GM13976 (cell line): Measurements from ENCODE around the gene DNAL1.

Experiments
- DNase-seq: peaks from one replicate; pipeline ENCODE4 v3.0.0; 2012; ENCODE audit warnings: low spot score
- in situ Hi-C: fragments of 300-500 bp; cut with MboI; formaldehyde crosslinking; loops from one replicate; pipeline ENCODE4 v1.12.0; 2022; ENCODE audit warnings: low sequenced_read_pairs, mixed read lengths, inconsistent platforms; ENCODE audit not compliant: unreplicated experiment
- TF ChIP-seq, protein P1 (sequence below): IDR thresholded peaks from 2 replicates; pipeline ENCODE4 v1.5.1; 2012; ENCODE audit warnings: borderline replicate concordance, mild to moderate bottlenecking; ENCODE audit not compliant: insufficient read depth; ENCODE audit errors: extremely low read depth, missing control alignments, control extremely low read depth

DNAL1 gene

DNA sequence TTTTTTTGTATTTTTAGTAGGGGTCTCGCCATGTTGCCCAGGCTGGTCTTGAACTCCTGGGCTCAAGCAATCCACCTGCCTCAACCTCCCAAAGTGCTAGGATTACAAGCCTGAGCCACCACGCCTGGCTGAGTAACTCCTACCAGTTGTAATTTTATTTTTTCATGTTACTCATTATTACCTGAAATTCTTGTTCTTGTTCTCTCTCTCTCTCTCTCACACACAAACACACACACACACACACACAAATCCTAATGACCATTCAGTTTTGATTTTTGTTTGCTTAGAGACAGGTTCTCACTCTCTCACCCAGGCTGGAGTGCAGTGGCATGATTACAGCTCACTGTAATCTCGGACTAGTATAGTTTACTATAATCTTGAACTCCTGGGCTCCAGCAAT, 30.2 kb downstream of the DNAL1 start:
- DNase-seq = no peak
- in situ Hi-C loops = no loop called here
- TF ChIP-seq, protein P1, sequence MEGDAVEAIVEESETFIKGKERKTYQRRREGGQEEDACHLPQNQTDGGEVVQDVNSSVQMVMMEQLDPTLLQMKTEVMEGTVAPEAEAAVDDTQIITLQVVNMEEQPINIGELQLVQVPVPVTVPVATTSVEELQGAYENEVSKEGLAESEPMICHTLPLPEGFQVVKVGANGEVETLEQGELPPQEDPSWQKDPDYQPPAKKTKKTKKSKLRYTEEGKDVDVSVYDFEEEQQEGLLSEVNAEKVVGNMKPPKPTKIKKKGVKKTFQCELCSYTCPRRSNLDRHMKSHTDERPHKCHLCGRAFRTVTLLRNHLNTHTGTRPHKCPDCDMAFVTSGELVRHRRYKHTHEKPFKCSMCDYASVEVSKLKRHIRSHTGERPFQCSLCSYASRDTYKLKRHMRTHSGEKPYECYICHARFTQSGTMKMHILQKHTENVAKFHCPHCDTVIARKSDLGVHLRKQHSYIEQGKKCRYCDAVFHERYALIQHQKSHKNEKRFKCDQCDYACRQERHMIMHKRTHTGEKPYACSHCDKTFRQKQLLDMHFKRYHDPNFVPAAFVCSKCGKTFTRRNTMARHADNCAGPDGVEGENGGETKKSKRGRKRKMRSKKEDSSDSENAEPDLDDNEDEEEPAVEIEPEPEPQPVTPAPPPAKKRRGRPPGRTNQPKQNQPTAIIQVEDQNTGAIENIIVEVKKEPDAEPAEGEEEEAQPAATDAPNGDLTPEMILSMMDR = no peak

- DNase-seq = no peak
- TF ChIP-seq, protein P1 = no peak
- in situ Hi-C loops = no loop called here
These were observed 33.9 kb downstream of the DNAL1 start for GRCh38 chr14:73678698-73679097.

- in situ Hi-C loops = no loop called here
- DNase-seq = no peak
- TF ChIP-seq, protein P1 = no peak
These were observed 36.0 kb downstream of the DNAL1 start for GRCh38 chr14:73680821-73681220.

DNA sequence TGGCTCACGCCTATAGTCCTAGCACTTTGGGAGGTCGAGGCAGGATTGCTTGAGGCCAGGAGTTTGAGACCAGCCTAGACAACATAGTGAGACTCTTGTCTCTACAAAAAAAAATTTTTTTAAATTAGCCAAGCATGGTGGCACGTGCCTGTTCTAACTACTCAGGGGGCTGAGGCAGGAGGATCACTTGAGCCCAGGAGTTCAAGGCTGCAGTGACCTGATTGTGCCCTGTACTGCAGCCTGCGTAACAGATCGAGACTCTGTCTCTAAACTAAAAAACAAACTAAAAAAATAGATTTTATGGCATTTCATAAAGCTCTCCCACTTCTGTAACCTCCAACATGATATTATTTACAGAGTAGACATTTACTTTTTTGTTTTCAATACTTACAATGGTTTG, 39.8 kb downstream of the DNAL1 start:
- TF ChIP-seq, protein P1 = no peak
- in situ Hi-C loops = no loop called here
- DNase-seq = no peak

DNA sequence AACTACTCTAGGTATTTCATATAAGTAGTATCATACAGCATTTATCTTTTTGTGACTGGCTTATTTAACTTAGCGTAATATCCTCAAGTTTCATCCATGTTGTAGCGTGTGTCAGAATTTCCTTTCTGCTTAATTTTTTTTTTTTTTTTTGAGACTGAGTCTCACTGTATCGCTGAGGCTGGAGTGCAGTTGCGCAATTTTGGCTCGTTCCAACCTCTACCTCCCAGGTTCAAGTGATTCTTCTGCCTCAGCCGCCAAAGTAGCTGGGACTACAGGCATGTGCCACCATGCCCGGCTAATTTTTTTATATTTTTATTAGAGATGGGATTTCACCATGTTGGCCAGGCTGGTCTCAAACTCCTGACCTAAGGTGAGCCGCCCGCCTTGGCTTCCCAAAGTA, 40.5 kb downstream of the DNAL1 start:
- DNase-seq = no peak
- TF ChIP-seq, protein P1 = no peak
- in situ Hi-C loops = no loop called here

- TF ChIP-seq, protein P1 = no peak
- in situ Hi-C loops = no loop called here
- DNase-seq = no peak
These were observed 42.1 kb downstream of the DNAL1 start for GRCh38 chr14:73686901-73687300.

GRCh38 chr14:73694083-73694482, 49.3 kb downstream of the DNAL1 start:
- in situ Hi-C loops = no loop called here
- DNase-seq = no peak
- TF ChIP-seq, protein P1 = no peak
